ENCODE data around the gene IGSF23.
"Not testable (repeated sequence)": the region's sequence is repeated elsewhere in the genome, so short reads cannot be mapped to it uniquely, and the experiment has no call there.

The IGSF23 gene

DNA sequence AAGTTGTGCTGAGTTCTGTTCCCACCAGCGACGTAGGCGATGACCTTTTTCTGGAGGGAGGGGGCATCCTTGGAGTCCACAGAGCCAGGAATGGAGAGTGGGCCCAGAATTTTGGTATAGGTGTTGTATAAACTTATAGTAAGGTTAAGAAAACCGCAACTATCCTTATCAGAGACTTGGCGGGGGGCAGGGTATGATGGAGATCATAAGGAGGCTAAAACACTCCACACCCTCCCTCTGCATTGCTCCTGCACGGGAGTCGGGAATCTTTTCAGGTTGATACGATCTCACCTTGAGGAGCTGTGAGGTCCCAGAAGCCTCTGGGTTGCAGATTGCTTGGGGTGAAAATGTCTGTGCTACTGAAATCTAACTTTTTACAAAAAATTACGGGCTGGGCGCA is 51.6 kb downstream of the IGSF23 start:
- no peak for DNase-seq (ENCODE audit: low read depth, low spot score)

DNA sequence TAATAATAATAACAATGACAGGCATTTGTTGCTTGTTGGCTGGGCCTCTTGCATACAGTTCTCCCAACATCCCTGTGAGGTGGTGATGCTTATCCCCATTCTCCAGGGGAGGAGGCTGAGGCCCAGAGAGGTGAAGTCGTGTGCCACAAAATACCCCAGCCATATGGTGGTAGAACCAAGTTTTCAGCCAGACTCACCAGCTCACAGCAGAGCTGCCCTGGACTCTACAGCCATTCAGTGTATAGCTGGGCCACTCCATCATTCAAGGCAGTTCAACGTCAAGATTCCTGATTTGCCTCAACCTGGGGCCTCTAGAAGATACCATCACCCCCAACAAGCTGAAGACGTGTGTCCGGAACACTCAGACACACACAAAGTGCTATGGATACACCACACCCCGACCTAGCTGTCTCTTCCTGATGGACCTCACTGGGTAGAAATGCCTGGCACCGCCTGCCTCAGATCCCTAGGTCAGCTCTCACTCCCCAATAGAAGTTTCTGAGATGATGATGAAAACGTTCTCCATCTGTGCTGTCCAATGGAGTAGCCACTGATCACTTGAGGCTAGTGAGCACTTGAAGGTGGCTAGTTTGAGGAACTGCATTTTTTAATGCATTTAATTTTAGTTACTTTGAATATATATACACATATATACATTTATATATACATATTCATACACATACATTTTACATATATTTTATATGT is 53.6 kb downstream of the IGSF23 start:
- DNase-seq (ENCODE audit: low read depth, low spot score) = no peak

DNA sequence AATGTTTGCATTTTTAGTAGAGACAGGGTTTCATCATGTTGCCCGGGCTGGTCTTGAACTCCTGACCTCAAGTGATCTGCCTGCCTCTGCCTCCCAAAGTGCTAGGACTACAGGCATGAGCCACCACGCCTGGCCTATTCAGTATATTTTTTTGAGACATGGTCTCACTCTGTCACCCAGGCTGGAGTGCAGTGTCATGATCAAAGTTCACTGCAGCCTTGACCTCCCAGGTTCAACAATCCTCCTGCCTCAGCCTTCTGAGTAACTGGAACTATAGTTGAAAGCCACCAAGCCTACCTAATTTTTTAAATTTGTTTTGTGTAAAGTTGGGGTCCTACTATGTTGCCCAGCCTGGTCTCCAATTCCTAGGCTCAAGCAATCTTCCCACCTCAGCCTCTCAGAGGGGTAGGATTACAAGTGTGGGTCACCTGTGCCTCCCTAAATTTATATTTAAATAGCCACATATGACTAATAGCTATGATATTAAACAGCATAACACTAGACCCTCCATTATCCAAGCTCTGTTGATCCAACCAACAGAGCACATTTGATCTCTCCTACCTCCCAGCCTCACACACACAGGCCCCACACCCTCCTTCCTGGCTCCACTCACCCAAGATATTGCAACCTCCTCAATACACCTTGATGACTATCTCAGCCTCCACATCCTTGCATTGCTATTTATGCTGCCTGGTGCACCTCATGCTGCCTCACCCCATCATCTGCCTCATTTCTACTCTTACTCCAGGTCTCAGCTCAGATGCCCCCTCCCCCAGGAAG is 55.8 kb downstream of the IGSF23 start:
- no peak for DNase-seq (ENCODE audit: low read depth, low spot score)

DNA sequence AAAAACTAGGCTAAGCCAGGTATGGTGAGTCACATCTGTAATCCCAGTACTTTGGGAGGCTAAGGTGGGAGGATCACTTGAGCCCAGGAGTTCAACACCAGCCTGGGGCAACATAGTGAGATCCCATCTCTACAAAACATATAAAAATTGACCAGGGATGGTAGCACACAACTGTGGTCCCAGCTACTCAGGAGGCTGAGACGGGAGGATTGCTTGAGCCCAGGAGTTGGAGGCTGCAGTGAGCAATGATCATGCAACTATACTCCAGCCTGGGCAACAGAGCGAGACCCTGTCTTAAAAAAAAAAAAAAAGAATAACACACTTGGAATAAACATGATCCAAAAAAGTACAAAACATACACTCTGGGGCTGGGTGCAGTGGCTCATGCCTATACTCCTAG is 56.7 kb downstream of the IGSF23 start:
- not testable (repeated sequence) for DNase-seq (ENCODE audit: low read depth, low spot score)

DNA sequence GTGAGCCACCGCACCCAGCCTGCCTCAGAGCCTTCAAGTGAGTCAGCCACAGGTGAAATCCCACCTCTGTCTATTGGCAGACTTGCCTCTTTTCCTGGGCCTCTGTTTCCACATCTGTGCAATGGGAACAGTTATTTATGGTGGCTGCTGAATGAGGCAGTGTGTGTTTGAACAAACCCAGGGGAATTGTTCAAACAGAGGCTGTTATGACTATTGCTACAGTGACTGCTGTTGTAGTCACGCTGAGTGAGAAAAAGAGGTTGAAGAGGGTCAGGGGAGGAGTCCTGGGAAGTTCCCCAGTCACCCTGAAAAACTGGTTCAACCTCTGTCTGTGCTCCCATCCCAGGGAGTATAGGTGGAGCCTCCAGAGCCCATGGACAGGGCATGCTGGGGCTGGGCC is 58.0 kb downstream of the IGSF23 start, which contains the start of gene CEACAM19:
TSS of gene CEACAM19 (plus strand) at position 83 of the 400 bp plus-strand sequence. CDS start 450 bp downstream, outside the sequence.
- no peak for DNase-seq (ENCODE audit: low read depth, low spot score)

DNA sequence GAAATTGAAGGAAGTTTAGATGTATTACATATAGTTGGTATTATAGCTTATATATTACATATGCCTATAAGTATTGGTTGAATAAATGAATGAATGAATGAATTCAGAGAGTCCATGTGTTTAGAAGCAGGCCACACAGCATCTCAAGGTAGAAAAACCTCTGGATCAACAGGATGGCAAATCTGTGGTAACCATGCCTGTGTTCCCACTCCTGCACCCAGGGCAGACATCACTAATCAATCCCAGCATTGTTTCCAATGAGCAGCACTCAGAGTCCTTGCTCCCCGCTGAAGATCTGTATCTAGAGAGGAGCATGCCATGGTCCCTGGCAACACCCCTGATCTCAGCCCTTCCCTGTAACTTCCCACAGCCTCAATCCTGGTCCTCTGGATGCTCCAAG is 58.9 kb downstream of the IGSF23 start:
- no peak for DNase-seq (ENCODE audit: low read depth, low spot score)

DNA sequence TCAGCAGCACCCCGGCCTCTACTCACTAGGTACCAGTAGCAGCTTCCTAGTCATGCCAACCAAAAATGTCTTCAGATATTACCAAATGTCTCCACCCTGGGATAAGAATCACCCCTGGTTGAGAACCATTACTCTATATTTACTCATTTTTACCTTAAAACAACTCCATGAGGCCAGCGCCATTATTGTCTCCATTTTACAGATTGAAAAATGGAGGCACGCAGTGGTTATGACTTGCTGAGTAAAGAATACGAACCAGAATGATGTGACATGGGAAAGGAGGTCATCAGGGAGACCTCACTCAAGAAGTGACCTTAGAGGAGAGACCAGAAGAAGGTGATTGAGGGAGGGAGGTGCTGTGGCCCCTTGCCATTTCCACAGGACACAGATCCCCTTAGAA is 60.1 kb downstream of the IGSF23 start:
- no peak for DNase-seq (ENCODE audit: low read depth, low spot score)

DNA sequence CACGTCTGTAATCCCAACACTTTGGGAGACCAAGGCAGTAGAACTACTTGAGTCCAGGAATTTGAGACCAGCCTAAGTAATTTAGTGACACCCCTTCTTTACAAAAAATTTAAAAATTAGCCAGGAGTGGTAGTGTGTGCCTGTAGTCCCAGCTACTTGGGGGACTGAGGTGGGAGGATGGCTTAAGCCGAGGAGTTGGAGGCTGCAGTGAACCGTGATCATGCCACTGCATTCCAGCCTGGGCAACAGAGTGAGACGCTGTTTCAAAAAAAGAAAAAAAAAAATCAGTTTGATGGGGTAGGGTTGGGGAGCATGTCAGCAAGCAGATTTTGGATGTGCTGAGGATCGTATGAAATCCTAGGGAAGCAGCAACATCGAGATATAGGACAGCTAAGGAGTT is 62.2 kb downstream of the IGSF23 start:
- no peak for DNase-seq (ENCODE audit: low read depth, low spot score)

DNA sequence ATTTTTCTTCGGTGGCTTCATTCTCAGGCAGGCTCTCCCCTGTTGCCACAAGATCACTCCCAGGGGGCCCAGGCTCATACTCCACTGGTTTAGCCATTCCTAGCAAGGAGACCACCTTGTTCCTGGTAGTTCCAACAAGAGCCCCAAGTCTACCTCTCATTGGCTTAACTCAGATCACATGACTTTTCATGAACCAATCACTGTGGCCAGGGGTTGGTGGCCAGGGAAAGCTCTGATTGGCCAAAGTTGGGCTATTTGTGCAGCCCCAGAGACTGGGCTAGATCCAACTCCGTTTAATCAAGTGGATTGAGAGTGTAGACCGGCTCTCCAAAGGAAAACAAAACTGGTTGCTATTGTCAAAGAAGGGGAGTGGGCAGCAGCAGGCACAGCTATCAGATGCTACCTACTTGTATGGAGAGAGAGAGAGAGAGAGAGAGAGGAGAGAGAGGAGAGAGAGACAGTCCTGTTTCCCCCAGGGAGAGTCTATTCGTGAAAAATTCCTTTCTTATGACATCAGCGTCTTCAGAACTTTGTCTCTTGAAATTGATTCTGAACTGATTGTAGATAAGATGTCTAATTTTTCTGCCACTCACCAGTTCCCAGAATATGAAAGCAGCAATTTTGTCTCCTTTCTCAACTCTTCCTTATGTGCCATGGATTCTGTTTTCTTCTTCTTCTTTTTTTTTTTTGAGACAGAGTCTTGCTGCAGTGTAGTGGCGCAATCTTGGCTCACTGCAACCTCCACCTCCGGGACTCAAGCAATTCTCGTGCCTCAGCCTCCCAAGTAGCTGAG is 63.9 kb downstream of the IGSF23 start:
- DNase-seq (ENCODE audit: low read depth, low spot score) = no peak

DNA sequence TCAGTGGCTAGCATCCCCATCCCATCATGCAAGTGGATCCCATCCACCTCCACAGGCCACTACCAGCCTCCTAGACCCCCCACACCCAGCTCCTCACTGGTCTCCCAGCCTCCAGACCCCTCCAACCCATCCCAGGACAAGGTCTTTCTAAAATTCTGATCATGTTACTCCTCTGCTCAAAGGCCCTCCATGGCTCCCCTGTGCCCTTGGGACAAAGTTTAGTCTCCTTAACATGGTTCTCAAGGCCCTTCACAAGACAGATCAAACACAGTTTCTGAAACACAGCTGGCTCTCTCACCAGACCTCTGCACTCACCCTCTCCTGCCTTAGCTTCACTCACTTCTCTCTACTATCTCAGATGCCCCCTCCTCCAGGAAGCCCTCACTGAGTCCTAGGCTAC is 67.2 kb downstream of the IGSF23 start:
- DNase-seq (ENCODE audit: low read depth, low spot score) = no peak

DNA sequence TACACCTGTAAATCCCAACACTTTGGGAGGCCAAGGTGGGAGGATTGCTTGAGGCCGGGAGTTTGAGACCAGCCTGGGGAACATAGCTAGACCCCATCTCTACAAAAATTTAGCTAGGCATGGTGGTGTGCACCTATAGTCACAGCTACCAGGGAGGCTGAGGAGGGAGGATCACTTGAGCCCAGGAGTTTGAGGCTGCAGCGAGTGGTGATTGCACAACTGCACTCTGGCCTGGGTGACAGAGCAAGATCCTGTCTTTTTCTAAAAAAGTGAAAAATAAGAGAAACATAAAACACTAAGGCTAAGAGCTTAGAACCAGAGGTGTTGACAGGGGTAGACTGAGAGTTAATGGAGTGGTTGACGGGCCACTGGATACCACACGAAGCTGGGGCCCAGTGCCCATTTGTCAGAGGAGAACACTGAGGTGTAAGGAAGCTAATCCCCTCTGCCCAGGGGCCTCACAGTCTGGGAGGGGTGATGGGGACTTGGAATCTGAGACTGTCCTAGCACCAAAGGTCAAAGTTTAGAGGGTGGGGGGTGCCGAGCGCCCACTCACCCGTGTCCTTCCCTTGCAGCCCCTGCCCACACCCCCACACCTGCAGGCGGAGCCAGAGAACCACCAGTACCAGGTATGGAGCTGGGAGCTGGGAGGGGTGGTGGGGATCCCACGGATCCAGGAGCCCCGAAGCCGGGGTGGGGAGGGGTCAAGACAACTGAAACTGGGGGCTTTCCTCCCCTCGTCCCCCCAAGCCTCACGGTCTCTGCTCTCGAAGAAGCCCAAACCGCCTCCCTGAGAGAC is 68.8 kb downstream of the IGSF23 start:
- DNase-seq (ENCODE audit: low read depth, low spot score) = no peak

DNA sequence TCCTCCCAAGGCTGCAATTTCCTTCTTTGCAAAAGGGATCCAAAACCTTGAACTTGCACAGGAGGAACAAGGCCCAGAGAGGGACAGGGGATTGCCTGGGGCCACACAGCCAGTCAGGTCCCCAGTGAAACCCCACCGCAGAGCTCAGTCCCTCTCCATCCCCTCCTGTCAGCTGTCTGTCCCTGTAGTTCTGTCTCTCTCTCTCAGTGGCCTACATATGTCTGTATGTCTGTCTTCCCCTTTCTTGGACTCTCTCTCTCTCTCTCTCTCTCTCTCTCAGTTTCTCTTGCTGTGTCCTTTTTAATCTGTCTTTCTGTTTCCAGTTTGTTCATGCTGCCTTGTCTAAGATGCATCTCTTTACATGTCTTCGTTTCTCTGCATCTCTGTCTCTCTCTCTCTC is 69.4 kb downstream of the IGSF23 start:
- no peak for DNase-seq (ENCODE audit: low read depth, low spot score)

DNA sequence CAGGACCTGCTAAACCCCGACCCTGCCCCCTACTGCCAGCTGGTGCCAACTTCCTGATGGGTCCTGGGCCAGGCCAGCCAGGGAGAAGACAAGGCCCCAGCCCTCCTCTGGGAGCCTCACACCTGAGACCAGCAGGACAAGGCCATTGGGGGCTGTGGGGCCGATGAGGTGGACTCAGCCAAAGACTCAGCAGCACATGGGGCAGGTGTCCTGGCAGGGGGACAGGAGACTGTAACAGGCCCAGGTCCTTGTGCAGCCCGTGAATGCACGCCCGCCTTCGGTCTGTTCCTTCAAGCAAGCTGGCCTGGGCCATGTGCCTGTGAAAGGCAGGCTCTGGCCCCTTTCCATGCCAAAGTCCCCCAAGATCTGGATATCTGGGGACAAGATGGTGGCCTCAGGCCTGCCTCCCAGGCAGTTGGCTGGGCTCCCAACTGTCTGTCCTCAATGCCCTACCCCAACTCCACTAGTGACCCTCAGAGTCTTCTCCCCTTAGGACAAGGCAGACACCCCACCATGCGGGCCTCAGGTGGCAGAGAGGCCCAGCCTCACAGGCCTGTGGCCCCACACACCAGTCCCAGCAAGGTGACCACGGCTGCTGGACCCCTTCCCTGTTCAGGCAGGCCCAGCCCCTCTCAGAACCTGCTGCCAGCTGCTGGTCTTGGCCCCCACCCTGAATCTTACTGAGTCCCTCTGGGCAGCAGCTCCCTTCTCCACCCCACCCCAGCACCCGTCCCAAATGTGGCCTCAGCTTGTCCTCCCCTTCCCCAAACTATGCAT is 70.3 kb downstream of the IGSF23 start:
- DNase-seq (ENCODE audit: low read depth, low spot score) = no peak

DNA sequence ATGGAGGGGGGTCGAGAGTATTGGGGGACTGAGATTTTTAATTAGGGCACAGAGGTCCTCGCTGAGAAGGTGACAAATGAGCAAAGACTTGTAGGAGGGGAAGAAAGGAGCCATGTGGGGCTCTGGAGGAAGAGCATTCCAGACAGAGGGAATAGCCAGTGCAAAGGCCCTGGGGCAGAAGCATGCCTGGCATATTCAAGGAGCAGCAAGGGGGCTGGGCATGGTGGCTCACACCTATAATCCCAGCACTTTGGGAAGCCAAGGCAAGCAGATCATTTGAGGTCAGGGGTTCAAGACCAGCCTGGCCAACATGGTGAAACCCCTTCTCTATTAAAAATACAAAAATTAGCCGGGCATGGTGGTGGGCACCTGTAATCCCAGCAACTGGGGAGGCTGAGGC is 71.0 kb downstream of the IGSF23 start:
- not testable (repeated sequence) for DNase-seq (ENCODE audit: low read depth, low spot score)

DNA sequence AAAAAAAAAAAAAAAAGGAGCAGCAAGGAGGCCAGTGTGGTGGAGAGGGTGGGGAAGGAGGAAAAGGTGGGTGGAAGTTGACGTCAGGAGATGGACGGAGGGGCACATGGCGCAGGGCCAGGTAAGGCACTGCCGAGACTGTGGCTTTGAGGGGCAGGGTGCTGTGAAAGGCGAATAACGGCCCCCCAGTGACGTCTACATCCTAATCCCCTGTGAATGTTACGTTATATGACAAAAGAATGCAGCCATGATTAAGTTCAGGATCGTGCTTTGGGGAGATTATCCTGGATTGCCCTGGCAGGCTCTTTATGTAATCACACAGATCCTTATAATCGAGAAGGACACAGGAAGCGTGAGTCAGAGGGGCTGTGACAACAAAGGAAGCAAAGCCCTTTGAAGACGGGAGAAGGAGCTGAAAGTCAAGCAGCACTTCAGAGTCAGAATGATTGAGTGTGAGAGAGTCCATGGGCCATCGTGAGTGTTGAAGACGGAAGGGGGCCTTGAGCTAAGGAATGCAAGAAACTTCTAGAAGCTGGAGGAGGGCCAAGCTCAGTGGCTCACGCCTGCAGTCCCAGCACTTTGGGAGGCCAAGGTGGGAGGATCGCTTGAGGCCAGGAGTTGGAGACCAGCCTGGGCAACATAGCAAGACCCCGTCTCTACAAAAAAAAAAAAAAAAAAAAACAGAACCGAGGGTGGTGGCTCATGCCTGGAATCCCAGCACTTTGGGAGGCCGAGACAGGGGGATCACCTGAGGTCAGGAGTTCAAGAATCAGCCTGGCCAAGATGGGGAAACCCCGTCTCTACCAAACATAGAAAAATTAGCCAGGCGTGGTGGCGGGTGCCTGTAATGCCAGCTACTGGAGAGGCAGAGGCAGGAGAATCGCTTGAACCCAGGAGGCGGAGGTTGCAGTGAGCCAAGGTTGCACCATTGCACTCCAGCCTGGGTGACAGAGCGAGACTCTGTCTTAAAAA is 71.8 kb downstream of the IGSF23 start:
- DNase-seq (ENCODE audit: low read depth, low spot score) = no peak

DNA sequence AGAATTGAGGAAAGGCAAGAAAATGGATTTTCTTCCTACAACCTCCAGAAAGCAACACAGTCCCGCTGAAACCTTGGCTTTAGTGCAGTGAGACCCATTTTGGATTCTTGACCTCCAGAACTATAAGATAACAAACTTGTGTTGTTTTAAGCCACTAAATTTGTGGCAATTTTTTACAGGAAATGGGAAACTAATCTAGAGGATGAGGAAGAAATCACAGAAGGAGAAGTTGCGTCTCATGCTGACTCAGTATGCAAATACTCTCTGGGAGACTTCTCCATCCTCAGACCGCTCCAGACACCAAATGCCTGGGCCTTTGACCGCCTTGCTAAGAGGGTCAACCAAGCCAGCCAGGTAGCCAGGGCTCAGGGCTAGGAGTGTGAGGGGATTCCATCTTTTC is 72.5 kb downstream of the IGSF23 start:
- no peak for DNase-seq (ENCODE audit: low read depth, low spot score)

Measured in activated CD4-positive, CD25-positive, alpha-beta regulatory T cell treated with anti-CD3 and anti-CD28 coated beads, Interleukin-2, amount 50 U/mL, for 16 hours (primary cell).